Measurements from ENCODE around the gene AADACL4.
A peak's percentile ranks its signal among the peaks of the same experiment; 100 is the strongest.
"Not testable (repeated sequence)": the region's sequence is repeated elsewhere in the genome, so short reads cannot be mapped to it uniquely, and the experiment has no call there.

AADACL4 gene

GRCh38 chr1:12629985-12630760 lies 13.7 kb upstream of the AADACL4 start:
- DNase-seq (ENCODE audit: low read depth): no peak

GRCh38 chr1:12630946-12631530 lies 12.8 kb upstream of the AADACL4 start:
- no peak for DNase-seq (ENCODE audit: low read depth)

GRCh38 chr1:12631571-12631970 lies 12.3 kb upstream of the AADACL4 start:
- no peak for DNase-seq (ENCODE audit: low read depth)

GRCh38 chr1:12634156-12634555 lies 9.7 kb upstream of the AADACL4 start:
- no peak for DNase-seq (ENCODE audit: low read depth)

GRCh38 chr1:12634696-12635202 lies 9.1 kb upstream of the AADACL4 start:
- no peak for DNase-seq (ENCODE audit: low read depth)

GRCh38 chr1:12636098-12636950 lies 7.6 kb upstream of the AADACL4 start:
- peak; percentile 53 for DNase-seq (ENCODE audit: low read depth)

- no peak for DNase-seq (ENCODE audit: low read depth)
Measured at GRCh38 chr1:12637693-12638092, 6.2 kb upstream of the AADACL4 start.

GRCh38 chr1:12640237-12640957 lies 3.5 kb upstream of the AADACL4 start:
- no peak for DNase-seq (ENCODE audit: low read depth)

- DNase-seq (ENCODE audit: low read depth): no peak
Measured at GRCh38 chr1:12640958-12641272, 3.0 kb upstream of the AADACL4 start.

- no peak for DNase-seq (ENCODE audit: low read depth)
Measured at GRCh38 chr1:12643079-12643478, 806 bp upstream of the AADACL4 start.

GRCh38 chr1:12644237-12644636 lies 352 bp downstream of the AADACL4 start:
- DNase-seq (ENCODE audit: low read depth): no peak

GRCh38 chr1:12644829-12645228 lies 944 bp downstream of the AADACL4 start:
- no peak for DNase-seq (ENCODE audit: low read depth)

- DNase-seq (ENCODE audit: low read depth): not testable (repeated sequence)
Measured at GRCh38 chr1:12645401-12645800, 1.5 kb downstream of the AADACL4 start.

GRCh38 chr1:12648741-12649140 lies 4.9 kb downstream of the AADACL4 start:
- DNase-seq (ENCODE audit: low read depth): no peak

- DNase-seq (ENCODE audit: low read depth): no peak
Measured at GRCh38 chr1:12649971-12650421, 6.1 kb downstream of the AADACL4 start.

- DNase-seq (ENCODE audit: low read depth): no peak
Measured at GRCh38 chr1:12654004-12654567, 10.2 kb downstream of the AADACL4 start.

- DNase-seq (ENCODE audit: low read depth): no peak
Measured at GRCh38 chr1:12654657-12655056, 10.8 kb downstream of the AADACL4 start.

GRCh38 chr1:12656575-12656974 lies 12.7 kb downstream of the AADACL4 start:
- DNase-seq (ENCODE audit: low read depth): no peak

GRCh38 chr1:12657060-12657884 lies 13.4 kb downstream of the AADACL4 start:
- no peak for DNase-seq (ENCODE audit: low read depth)

GRCh38 chr1:12657885-12658512 lies 14.1 kb downstream of the AADACL4 start:
- DNase-seq (ENCODE audit: low read depth): not testable (repeated sequence)

Measured in stromal cell of bone marrow (primary cell).